Measurements from ENCODE around the gene ARHGEF11.
A peak's percentile ranks its signal among the peaks of the same experiment; 100 is the strongest.

- TF ChIP-seq CTCF (IDR thresholded peaks at IDR 0.05; ENCODE audit: low read depth, low read length) (peak; percentile 16), MYC (IDR thresholded peaks at IDR 0.05; ENCODE audit: low read depth, low read length) (no peak), POLR2A (IDR thresholded peaks at IDR 0.05; ENCODE audit: extremely low read depth, insufficient read length) (no peak), MAX (IDR thresholded peaks at IDR 0.05; ENCODE audit: low read depth, low read length) (no peak)
These were observed 96.8 kb downstream of the ARHGEF11 start for GRCh38 chr1:156948708-156949107.

Data from NB4 (cell line).